OCI-LY7 (cell line): ENCODE results near the gene HDGFL1.

Source experiments
- EZH2phosphoT487 ChIP-seq: fragments of 200-600 bp; sonication (generic); IDR thresholded peaks from 2 replicates; pipeline ENCODE4 v1.6.1; 2018; ENCODE audit warnings: low read depth, borderline replicate concordance, mild to moderate bottlenecking, mixed run types, antibody characterized with exemption, low read length, moderate library complexity, mixed read lengths
- TF ChIP-seq, protein P1 (sequence below): fragments of 200-600 bp; sonication (generic); conservative IDR thresholded peaks from 2 replicates; pipeline ENCODE4 v1.5.1; 2014; ENCODE audit warnings: mild to moderate bottlenecking, antibody characterized with exemption, low read length, moderate library complexity, mixed read lengths

DNA sequence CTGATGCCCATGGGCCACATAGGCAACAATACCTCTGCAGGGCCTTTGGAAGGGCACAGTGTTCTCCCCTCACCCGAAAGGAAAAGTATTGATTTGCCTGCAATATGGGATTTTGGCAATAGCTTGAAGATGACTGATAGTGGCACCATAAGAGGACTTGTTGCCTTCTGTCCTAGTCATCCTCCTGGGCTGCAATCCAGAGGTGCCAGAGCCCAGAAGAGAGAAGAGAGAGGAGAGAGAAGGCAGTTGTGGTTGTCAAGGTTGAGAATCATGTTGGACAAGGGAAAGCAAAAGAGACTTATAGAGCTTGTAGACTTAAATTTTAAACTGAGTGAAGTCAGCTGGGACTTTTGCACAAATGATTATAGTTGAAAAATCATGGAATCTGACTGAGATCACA lies 14.6 kb downstream of the HDGFL1 start:
- TF ChIP-seq, protein P1, sequence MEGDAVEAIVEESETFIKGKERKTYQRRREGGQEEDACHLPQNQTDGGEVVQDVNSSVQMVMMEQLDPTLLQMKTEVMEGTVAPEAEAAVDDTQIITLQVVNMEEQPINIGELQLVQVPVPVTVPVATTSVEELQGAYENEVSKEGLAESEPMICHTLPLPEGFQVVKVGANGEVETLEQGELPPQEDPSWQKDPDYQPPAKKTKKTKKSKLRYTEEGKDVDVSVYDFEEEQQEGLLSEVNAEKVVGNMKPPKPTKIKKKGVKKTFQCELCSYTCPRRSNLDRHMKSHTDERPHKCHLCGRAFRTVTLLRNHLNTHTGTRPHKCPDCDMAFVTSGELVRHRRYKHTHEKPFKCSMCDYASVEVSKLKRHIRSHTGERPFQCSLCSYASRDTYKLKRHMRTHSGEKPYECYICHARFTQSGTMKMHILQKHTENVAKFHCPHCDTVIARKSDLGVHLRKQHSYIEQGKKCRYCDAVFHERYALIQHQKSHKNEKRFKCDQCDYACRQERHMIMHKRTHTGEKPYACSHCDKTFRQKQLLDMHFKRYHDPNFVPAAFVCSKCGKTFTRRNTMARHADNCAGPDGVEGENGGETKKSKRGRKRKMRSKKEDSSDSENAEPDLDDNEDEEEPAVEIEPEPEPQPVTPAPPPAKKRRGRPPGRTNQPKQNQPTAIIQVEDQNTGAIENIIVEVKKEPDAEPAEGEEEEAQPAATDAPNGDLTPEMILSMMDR = no peak
- TF ChIP-seq EZH2phosphoT487 = no peak
